GM18867 (cell line): Measurements from ENCODE around the gene TSSC4.
A peak's percentile ranks its signal among the peaks of the same experiment; 100 is the strongest.

Source experiments
- ATAC-seq: cut with Tn5 transposase; IDR thresholded peaks from one replicate; pipeline ENCODE4 v1.9.1; 2021; ENCODE audit warnings: mild to moderate bottlenecking, moderate library complexity; ENCODE audit not compliant: unreplicated experiment

Gene TSSC4

DNA sequence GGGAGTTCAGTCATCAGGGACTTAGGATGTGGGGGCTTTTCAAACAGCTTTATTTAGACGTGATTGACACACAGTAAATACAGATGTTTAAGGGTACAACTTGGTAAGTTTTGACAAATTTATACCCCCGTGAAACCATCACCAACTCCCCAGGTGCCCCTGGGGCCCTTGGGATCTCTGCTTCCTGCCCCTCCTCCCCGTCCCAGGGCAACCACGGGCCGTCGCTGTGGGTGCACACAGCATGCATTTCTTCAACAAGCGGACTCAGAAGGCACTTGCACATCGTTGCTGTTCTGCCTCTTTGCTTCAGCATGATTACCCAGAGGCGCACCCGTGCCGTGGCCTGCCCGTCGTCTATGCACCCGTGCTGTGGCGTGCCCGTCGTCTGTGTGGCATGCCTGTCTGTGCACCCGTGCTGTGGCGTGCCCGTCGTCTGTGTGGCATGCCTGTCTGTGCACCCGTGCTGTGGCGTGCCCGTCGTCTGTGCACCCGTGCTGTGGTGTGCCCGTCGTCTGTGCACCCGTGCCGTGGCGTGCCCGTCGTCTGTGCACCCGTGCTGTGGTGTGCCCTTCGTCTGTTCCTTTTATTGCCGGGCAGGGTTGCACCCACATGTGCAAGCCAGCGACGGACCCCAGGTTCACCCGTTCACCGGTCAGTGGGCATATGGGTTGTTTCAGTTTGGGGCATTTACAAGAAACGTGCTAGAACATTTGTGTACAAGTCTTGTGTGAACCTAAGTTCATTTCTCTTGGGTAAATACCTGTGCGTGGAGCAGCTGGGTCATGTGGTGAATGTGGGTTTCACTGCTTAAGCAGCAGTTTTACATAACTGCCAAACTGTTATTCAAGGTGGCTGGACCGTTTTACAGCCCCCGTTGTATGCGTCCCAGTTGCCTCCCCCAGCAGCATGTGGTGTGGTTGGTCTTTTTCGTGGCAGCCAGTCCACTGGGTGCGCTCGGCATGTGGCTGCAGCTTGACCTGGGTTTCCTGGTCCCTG lies 15.1 kb upstream of the TSSC4 start:
- ATAC-seq: peak; percentile 36

DNA sequence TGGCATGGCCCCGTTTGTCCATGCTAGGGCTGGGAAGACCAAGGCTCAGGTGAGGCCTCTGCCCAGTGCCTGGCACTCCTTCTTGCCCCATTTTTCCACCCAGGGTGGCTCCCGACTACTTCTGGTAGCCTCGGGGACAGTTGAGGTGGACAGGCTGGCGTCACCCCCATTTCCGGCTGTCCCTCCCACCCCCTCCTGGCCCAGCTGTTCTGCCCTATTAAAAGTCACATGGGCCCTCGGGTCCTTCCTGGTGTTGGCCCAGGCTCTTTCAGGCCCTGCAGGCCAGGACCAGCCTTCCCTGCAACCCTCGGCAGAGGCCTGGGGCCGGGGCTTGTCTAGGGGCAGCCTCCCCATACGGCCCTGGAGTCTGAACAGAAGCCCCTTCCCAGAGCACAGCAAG lies 14.0 kb upstream of the TSSC4 start:
- ATAC-seq: no peak

DNA sequence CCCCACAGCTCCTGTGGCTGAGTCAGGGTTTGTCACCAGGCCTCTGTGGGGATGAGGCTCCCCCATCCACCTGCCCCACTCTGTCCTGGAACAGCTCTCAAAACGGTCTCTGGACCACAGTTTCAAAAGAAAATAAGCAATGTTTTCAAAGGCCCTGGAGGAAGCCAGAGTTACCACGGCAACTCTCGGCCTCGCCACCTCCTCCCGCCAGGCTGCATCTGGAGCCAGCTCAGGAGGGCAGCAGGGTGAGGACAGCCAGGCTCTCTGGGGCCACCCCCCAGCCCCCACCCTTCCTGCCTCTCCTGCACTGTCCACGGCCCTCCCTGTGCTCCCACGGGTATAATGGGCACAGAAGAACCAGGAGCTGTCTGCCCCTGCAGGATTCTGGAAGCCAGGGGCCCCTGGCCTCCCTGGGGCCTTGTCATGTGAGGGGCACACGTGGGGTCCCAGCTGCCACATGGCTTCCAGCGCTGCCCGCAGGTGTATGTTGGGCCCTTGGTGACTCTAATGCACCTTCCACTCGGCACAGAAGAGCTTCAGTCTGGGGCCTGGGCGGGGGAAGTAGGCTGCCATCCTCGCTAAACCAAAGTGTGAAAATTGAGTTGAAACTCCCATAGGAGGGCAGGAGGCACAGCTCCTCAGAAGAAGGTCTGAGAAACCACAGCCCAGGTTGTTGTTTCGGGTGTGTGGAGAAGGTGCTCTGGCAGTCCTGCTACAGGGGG lies 13.1 kb upstream of the TSSC4 start:
- ATAC-seq: no peak

DNA sequence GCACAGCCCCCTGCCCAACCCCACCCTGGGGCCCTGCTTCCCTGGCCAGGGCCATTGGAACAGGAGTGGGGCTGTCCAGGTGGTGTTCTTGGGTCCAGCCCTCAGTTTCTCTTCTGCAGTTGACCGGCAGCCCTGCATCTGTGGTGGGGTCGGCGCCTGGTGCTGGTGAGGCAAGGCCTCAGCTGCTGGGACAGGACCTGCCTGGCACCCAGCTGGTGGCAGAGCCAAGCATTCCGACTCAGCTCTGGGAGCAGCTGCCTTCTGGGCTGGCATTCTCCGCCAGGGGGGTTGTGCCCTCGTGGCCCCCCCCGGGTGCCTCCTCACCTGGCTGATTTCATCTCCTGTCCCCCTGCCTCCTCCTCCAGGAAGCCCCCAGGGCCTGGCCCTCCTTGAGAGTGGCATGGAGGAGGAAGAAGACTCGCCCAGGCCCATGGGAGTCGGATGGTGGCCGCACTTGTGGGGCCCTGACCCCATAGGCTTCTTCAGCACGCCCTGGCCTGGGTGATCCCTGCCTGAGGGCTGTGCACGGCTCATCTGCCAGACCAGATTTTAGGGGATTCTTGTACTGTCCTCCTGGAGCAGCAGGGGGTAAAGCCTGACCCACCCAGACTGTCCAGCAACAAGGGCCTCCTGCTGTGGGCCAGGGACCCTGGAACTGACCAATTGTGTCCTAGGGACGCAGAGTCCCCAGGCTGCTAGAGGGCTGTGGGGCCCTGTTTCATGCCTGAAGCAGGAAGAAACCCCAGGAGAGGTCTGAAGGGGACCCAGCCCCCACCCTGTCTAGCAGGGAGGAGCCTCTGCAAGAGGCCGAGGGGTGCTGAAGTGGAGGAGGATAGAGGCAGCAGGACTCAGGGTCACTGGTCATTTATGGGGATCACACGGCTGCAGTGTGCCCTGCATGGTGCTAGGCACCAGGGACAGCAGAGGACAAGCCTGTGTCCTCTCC lies 11.8 kb upstream of the TSSC4 start:
- ATAC-seq: no peak

DNA sequence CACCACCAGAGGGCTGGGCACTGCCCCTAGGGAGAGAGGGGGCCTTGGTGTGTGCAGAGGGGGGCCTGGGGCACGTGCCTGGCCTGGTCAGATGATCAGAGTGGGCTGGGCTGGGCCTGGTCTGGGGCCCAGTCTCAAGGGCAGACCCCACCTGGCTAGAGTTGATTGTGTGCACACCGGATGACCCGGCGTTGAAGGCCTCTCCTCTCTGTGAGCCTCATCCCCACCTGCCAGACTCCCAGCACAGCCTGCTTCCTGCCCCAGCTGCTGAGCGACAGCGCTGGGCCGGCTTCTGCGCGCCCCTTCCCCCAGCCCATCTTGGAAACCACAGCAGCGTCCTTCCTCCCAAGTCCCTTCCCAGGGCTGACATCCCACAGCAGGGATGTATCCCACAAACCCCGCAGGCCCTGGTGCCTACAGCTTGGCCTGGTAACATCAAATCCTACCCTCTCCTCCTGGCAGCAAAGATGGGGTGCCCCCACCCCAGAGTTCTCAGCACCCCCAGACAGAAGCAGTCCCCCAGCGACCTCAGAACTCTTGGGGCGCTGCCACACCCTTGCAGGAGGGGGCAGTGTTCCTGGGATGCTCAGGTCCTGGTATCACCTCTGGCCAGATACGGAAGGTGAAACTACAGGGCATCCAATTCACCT lies 11.0 kb upstream of the TSSC4 start:
- no peak for ATAC-seq

DNA sequence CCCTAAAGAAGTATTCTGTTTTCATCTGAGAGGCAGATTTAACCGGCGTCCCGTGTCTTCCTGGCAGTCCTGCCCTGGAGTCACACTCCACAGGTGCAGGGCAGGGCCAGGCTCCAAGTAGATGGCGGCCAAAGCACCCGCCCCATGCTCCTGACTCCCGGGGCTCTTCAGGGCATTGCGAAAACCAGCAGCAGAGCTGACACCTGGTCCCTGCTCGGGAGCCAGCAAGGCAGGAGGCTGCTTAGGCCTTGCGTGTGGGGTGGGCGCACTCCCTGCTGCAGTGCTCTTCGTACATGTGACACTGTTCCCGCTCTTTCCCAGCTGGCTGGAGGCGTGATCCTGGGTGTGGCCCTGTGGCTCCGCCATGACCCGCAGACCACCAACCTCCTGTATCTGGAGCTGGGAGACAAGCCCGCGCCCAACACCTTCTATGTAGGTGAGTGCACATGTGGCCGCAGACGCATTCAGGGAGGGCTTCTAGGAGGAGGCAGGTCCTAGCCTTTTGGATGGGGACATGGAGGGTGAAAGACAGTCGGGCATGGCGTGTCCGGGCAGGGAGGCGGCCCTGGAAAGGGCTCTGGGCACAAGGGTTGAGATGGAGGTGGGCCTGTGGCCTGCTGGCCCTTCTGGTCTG lies 10.3 kb upstream of the TSSC4 start:
- no peak for ATAC-seq

DNA sequence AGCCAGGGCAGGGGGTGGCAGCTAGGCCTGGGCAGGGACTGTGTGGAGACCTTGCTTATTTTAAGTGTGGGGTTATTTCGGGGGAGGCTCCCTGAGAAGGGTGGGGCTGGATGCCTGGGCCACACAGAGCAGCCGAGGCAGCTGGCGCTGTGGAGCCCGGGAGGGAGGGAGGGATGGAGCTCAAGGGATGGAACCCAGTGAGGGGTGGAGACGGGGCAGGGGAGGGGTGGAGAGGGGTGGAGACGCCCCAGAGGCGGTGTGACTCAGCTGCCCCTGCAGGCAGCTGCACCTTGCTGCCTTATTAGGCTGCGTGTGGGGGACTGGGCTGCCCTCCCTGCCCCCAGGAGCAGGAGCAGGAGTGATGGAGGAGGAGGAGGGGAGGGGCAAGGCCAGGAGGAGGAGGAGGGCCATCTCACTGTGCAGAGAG lies 9.8 kb upstream of the TSSC4 start:
- no peak for ATAC-seq

DNA sequence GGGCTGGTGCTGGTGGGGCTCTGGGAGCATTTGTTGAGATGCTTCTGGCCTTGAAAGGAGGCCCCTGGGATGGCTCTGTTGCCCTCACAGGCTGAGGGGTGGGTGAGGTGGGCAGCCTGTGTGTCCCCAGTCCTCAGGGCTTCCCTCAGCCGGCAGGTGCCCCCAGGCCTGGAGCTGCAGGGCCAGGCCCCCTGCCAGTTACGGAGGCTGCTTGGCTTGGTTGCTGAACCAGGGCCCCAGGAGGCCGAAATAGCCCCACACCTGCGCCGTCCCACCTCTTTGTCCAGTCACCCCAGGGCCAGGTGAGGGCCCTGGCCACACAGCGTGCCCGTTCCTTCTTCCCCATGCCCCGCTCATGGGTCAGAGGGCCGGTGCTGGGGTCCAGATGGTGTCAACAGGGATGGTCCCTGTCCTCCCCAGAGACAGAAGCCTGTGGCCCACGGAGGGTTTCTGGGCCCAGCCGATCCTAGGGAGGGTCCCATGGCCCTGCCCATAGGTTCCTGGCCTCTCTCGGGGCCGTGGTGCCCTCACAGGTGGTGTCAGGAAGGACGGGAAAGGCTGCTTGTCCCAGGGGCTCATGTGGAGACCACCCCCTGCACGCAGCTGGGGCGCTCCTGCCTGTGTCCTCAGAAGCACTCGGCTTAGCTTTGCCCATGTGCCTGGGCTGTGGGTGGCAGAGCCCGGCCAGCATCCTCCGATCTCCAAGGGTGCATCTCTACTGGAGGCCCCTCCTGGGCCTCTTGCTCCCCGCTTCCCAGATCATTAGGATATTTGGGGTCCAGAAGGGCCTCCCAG lies 9.2 kb upstream of the TSSC4 start:
- ATAC-seq: no peak

DNA sequence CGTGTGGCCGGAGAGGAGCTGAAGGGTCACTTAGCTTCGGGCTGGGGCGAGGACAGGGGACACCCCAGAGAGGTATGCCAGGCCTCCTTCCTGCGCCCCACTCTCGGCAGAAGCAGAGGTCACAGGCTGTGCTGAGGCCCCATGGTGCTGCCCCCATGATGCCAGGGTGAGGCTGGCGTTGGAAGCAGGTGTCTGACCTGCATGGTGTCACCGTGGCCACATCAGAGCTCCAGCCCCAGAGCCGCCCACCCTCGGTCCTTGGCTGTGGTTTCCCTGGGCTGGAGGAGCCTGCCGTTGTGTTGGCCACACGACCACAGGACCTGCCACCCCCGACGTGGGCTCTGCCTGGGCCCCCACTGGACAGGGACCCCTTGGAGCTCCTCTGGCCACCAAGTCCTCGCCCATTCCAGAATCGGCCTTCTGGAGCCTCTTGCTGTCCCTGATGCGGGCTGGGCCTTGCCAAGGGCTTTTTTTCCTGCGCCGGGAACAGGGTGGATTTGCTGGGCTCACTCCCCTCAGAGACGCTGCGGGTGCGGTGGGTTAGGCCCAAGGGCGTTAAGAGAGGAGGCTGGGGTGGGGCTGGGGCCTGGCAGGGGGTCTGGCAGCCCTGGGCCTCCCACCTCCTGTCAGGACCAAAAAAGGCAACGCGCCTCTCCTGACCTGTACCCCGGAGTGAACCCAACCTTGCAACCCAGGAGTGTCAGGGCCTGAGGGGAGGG lies 8.2 kb upstream of the TSSC4 start:
- no peak for ATAC-seq

DNA sequence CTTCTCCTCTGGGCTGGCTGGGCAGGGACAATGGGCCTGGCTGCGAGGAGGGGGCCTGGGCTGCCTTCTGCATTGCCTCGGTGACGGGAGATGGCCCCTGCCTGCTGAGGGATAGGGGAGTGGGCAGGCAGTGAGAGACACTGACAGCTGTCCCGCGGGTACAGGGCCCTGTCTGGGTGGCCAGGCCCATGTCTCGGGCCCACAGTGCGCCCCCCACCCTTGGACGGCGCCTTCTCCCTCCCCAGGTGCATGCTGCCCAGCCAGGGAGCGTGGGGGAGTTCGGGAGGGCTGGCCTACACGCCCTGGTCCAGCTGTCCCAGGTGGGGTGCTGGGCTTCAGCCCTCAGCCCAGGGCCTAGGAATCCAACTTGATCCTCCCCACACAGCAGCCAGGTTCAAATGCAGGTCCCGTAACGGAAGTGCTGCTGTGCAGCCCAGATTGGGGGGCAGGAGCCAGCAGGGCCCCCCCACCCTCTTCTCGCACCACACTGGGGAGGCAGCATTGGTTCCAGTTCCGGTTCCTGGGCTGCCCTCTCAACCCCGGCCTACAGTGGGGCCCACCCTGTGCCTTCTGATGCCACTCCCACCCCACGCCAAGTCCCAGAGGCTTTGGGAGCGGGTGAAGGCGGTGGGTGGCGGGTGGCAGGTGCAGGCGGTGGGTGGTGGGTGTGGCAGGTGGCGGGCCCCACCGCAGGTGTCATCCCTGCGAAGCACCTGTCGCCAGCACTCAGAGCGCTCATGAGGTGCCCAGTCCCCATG lies 7.3 kb upstream of the TSSC4 start:
- ATAC-seq: no peak

DNA sequence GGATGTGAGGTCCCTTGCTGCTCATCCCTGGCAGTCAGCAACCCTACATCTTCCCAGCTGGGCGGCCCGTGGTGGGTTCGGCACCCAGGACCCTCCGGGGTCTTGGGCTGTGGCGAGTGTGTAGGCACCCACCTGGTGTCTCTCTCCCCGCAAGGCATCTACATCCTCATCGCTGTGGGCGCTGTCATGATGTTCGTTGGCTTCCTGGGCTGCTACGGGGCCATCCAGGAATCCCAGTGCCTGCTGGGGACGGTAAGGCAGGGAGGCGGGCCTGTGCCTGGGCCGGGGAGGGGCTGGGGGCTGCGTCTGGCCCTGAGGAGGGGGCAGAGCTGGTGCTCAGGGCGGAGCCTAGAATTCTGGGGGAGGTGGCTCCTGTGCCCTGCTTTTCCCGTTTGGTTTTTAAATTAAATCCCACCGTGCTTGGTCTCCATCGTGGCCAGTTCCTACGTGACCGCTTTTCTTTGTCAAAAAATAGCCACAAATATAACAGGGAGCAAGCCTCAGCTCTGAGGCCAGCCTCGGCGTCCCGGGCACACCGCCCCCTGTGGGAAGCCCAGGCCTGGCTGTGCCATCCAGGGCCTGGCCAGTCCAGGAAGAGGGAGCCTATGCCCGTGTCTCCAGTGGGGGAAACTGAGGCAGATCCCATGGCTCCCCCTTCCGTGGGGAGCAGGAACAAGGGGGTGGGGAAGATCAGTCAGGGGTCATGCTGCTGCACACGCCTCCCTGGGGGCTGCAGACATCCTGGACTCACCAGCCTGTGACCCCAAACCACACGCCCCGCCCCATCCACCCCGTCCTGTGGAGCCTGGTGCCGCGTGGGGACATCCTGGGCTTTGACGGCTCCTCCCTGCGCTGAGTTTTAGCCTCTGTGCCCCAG lies 6.4 kb upstream of the TSSC4 start:
- ATAC-seq: no peak

DNA sequence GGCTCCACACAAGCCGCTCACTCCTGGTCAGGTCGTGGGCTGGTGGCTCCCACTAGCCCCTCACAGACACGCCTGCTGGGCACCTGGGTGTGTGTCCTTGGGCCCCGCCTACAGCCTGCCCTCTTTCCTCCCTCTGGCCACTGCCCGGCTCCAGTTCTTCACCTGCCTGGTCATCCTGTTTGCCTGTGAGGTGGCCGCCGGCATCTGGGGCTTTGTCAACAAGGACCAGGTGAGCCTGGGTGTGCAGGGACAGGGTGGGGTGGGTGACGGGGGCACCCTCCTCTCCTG lies 5.8 kb upstream of the TSSC4 start:
- no peak for ATAC-seq

DNA sequence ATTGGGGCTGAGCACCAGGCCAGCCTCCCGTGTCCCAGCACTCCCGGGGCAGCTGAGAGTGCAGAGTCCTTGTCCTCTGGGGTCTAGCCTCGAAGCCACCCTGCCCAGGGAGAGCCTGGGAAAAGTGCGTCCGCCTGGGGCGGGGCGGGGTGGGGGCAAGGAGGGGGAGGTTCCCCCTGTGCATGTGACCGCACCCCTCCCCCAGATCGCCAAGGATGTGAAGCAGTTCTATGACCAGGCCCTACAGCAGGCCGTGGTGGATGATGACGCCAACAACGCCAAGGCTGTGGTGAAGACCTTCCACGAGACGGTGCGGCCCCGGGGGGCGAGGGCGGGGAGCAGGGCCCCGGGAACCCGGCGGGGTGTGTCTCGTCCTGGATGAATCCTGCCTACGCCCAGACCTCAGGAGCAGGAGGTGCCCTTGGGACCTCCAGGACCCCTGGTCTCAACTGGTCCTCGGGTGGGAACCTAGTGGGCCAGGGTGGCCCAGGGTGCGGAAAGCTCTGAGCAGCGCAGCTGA lies 5.3 kb upstream of the TSSC4 start:
- ATAC-seq: no peak

DNA sequence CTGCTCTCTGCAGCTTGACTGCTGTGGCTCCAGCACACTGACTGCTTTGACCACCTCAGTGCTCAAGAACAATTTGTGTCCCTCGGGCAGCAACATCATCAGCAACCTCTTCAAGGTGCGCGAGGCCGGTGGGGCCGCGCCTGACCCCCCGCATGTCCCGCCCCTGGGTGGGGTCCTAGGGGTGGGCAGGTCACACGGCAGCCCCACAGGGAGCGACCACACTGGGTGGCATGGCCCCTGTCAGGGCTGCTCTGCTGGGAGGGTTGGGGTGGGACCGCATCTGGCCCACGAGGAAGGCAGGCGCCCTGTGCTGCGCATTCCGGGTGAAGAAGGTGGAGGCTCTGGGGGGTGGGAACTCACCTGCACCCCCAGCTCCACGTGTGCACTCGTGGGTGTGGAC lies 4.7 kb upstream of the TSSC4 start:
- ATAC-seq: no peak

DNA sequence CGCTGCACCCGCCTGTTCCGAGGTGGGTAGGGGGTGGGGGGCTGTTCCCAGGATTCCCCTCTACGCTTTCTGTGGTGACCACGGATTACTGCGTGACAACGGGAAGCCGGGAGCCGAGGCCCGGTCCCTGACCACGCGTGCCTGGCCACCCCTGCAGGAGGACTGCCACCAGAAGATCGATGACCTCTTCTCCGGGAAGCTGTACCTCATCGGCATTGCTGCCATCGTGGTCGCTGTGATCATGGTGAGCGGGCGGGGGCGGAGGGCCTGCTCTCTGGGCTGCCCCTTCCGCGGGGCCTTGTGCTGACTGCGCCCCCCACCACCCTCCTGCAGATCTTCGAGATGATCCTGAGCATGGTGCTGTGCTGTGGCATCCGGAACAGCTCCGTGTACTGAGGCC lies 4.1 kb upstream of the TSSC4 start:
- ATAC-seq: no peak

DNA sequence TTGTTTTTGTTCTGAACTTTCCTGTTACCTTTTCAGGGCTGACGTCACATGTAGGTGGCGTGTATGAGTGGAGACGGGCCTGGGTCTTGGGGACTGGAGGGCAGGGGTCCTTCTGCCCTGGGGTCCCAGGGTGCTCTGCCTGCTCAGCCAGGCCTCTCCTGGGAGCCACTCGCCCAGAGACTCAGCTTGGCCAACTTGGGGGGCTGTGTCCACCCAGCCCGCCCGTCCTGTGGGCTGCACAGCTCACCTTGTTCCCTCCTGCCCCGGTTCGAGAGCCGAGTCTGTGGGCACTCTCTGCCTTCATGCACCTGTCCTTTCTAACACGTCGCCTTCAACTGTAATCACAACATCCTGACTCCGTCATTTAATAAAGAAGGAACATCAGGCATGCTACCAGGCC lies 3.5 kb upstream of the TSSC4 start:
- ATAC-seq: no peak
